ENCODE measurements around the gene ANKRD33B. TPM values are rescaled to one million over a fixed set of nuclear protein-coding genes. Genes with fewer than 3 reads are reported as not detected.

The ANKRD33B gene
- total and polyA plus RNA-seq, 9 of the 15 experiments (the other 6 are each of a cell fraction or from before 2014, with no cell fraction given), result 0.10 to 1.7 (median 0.40) TPM

- TF ChIP-seq RBM14 (IDR thresholded peaks at IDR 0.05; ENCODE audit: borderline replicate concordance, insufficient read depth, low read depth, low read length) (no peak), ZNF354B (CRISPR knock-in tag; IDR thresholded peaks at IDR 0.05) (no peak), IRF1 (CRISPR knock-in tag; IDR thresholded peaks at IDR 0.05; ENCODE audit: borderline replicate concordance) (no peak), ZKSCAN1 (IDR thresholded peaks at IDR 0.05; ENCODE audit: low read depth, low read length) (no peak)
Observed at GRCh38 chr5:10689391-10690081, 125.7 kb downstream of the ANKRD33B start (continued).

- no peak overlapping the region for H3K4me2 ChIP-seq (ENCODE audit: insufficient read depth, low read length)
- H3K36me3 ChIP-seq (ENCODE audit: control insufficient read depth, insufficient read depth, low read length), result peaks cover 44% of the 10 kb centered on the region; the same call in 2 of the 3 replicates
- H2AFZ ChIP-seq (ENCODE audit: low read depth, low read length), result no peak overlapping the region
- 88% methylated on average over 14 of the region's 14 CpGs for WGBS (ENCODE audit: insufficient coverage, low coverage, missing lambda C conversion rate)
- H3K79me2 ChIP-seq (ENCODE audit: control insufficient read depth, insufficient read depth, low read length), result peaks cover 23% of the 10 kb centered on the region; the same call in 2 of the 3 replicates
- peaks cover 29% of the 10 kb centered on the region for H4K20me1 ChIP-seq (replicated peaks; ENCODE audit: control insufficient read depth, insufficient read depth, low read length)
- ChIA-PET POLR2A (interaction anchor here (1.2 to 1.8 kb wide), 3 partner anchors 11 to 83 kb away, joined by 3 to 5 read pairs (median 5); no protein-coding TSS in a partner anchor), CTCF (ENCODE audit: low intra/inter-chr PET ratio) (interaction anchor here (2.3 kb wide), 1 partner anchor 237 kb away, joined by 21 read pairs; no protein-coding TSS in a partner anchor)
- no TSS peak for BruUV-seq (replicated peaks)
- H3K9me1 ChIP-seq (ENCODE audit: control insufficient read depth, insufficient read depth, low read length), result peaks cover 9% of the 10 kb centered on the region
- no peak for ATAC-seq
- no peak overlapping the region for H3K27ac ChIP-seq (ENCODE audit: extremely low read depth, low read depth, low read length)
- in situ Hi-C loops (cut with MboI) (no loop called here), intact Hi-C loops (cut with micrococcal nuclease) (loop anchor here (10.0 kb wide), 2 partner anchors 294 to 484 kb away; no protein-coding TSS in a partner anchor)
- H3K9me3 ChIP-seq (replicated peaks; ENCODE audit: control insufficient read depth, insufficient read depth, low read depth, low read length), result no peaks in the 10 kb centered on the region
- H3K27me3 ChIP-seq (ENCODE audit: control insufficient read depth in 2 of 2, insufficient read depth in 2 of 2, low read length in 2 of 2), result no peaks in the 10 kb centered on the region
- H3K4me1 ChIP-seq (replicated peaks in 1 of 2; ENCODE audit: control insufficient read depth in 2 of 2, insufficient read depth in 2 of 2, low read length in 2 of 2), result peaks cover 6 to 16% of the 10 kb centered on the region in 2 experiments; a peak in 4 of 5 replicates
- no peak for DNase-seq (ENCODE audit: extremely low read depth in 1 of 4, low spot score in 3 of 4)
- H3K4me3 ChIP-seq, result no peak overlapping the region
- no peak for FAIRE-seq
- no peak overlapping the region for H3K9ac ChIP-seq (ENCODE audit: insufficient read depth in 1 of 2, low read depth in 2 of 2, low read length in 2 of 2)
- TF ChIP-seq BRCA1 (IDR thresholded peaks at IDR 0.05) (no peak), BRCA1 (CRISPR knock-in tag; IDR thresholded peaks at IDR 0.05) (no peak), ZNF518B (CRISPR knock-in tag; IDR thresholded peaks at IDR 0.05) (no peak), MAFG (tag; conservative IDR thresholded peaks at IDR 0.05) (no peak), TAF9B (IDR thresholded peaks at IDR 0.05; ENCODE audit: partially characterized antibody) (no peak), ZNF431 (CRISPR knock-in tag; IDR thresholded peaks at IDR 0.05) (no peak), MEIS2 (IDR thresholded peaks at IDR 0.05; ENCODE audit: partially characterized antibody) (no peak), ARID3A (IDR thresholded peaks at IDR 0.05; ENCODE audit: borderline replicate concordance, low read depth, low read length) (no peak)
Observed at GRCh38 chr5:10690460-10691440, 126.9 kb downstream of the ANKRD33B start.

Data from K562 (cell line).